HEK293 (cell line): ENCODE measurements around the gene LKAAEAR1.

Source experiments
- CTCF ChIA-PET: fragments of 350-600 bp; formaldehyde crosslinking; extraction: SDS; loops from one replicate; lab custom pipeline; 2021; ENCODE audit warnings: antibody characterized with exemption; lab: Yijun Ruan, JAX
- POLR2A ChIA-PET: fragments of 300-600 bp; formaldehyde crosslinking; extraction: SDS; loops from one replicate; lab custom pipeline; 2020; ENCODE audit warnings: antibody characterized with exemption, inconsistent platforms; lab: Yijun Ruan, JAX
- H3K27ac ChIP-seq: fragments of 200-500 bp; sonication (Bioruptor generic); 2 replicates; pipeline ENCODE4 v1.5.1; 2014; ENCODE audit warnings: low read depth, low read length, control low read depth, inconsistent platforms; ENCODE audit errors: extremely low read depth
- H3K36me3 ChIP-seq, 2 experiments: fragments of 200-500 bp in 1 of 2; sonication (Bioruptor generic) in 1 of 2; 1 replicate in 1 of 2; 2 replicates in 1 of 2; pipeline ENCODE4 v1.5.1; 2014 to 2017; ENCODE audit warnings: inconsistent platforms in 2 of 2, low read length in 2 of 2; ENCODE audit not compliant: control insufficient read depth in 2 of 2, insufficient read depth in 1 of 2
- H3K4me1 ChIP-seq: fragments of 200-500 bp; sonication (Bioruptor generic); 2 replicates; pipeline ENCODE4 v1.5.1; 2014; ENCODE audit warnings: mild to moderate bottlenecking, low read length, inconsistent platforms; ENCODE audit not compliant: control insufficient read depth, insufficient read depth
- H3K4me3 ChIP-seq: 2 replicates; pipeline ENCODE4 v1.5.1; 2011; ENCODE audit warnings: low read depth, mild to moderate bottlenecking, control low read depth, low read length, moderate library complexity
- H3K9me3 ChIP-seq: fragments of 200-500 bp; sonication (Bioruptor generic); 2 replicates; pipeline ENCODE4 v1.5.1; 2014; ENCODE audit warnings: low read depth, low read length, inconsistent platforms; ENCODE audit not compliant: control insufficient read depth, insufficient read depth
- EGR2 ChIP-seq: fragments of 450-650 bp; formaldehyde crosslinking; IDR thresholded peaks from 2 replicates; pipeline ENCODE4 v1.5.1; 2016; ENCODE audit warnings: low read depth, missing biosample characterization, missing genetic modification characterization
- GLIS1 ChIP-seq: fragments of 450-650 bp; formaldehyde crosslinking; IDR thresholded peaks from 2 replicates; pipeline ENCODE4 v1.5.1; 2016; ENCODE audit warnings: missing biosample characterization, missing genetic modification characterization
- KLF16 ChIP-seq: fragments of 450-650 bp; formaldehyde crosslinking; IDR thresholded peaks from 2 replicates; pipeline ENCODE4 v1.5.1; 2017; ENCODE audit warnings: missing biosample characterization, missing genetic modification characterization
- KLF9 ChIP-seq: fragments of 450-650 bp; formaldehyde crosslinking; IDR thresholded peaks from 2 replicates; pipeline ENCODE4 v1.5.1; 2016; ENCODE audit warnings: missing biosample characterization, missing genetic modification characterization, low read depth
- REPIN1 ChIP-seq: fragments of 450-650 bp; formaldehyde crosslinking; IDR thresholded peaks from 2 replicates; pipeline ENCODE4 v1.5.1; 2017; ENCODE audit warnings: missing biosample characterization, missing genetic modification characterization, low read depth
- SP3 ChIP-seq: fragments of 450-650 bp; formaldehyde crosslinking; IDR thresholded peaks from 2 replicates; pipeline ENCODE4 v1.5.1; 2016; ENCODE audit warnings: missing biosample characterization, missing genetic modification characterization
- ZEB2 ChIP-seq: fragments of 450-650 bp; formaldehyde crosslinking; IDR thresholded peaks from 2 replicates; pipeline ENCODE4 v1.5.1; 2016; ENCODE audit warnings: missing biosample characterization, missing genetic modification characterization
- ZIC2 ChIP-seq: fragments of 450-650 bp; formaldehyde crosslinking; IDR thresholded peaks from 2 replicates; pipeline ENCODE4 v1.5.1; 2016; ENCODE audit warnings: missing biosample characterization, missing genetic modification characterization
- ZNF10 ChIP-seq: fragments of 450-650 bp; formaldehyde crosslinking; IDR thresholded peaks from 2 replicates; pipeline ENCODE4 v1.5.1; 2017; ENCODE audit warnings: missing biosample characterization, missing genetic modification characterization
- ZNF132 ChIP-seq: fragments of 450-650 bp; formaldehyde crosslinking; IDR thresholded peaks from 2 replicates; pipeline ENCODE4 v1.5.1; 2017; ENCODE audit warnings: missing biosample characterization, missing genetic modification characterization, borderline replicate concordance
- ZNF174 ChIP-seq: fragments of 450-650 bp; formaldehyde crosslinking; IDR thresholded peaks from 2 replicates; pipeline ENCODE4 v1.5.0; 2017; ENCODE audit warnings: missing biosample characterization, mild to moderate bottlenecking, missing genetic modification characterization
- ZNF19 ChIP-seq: fragments of 450-650 bp; formaldehyde crosslinking; IDR thresholded peaks from 2 replicates; pipeline ENCODE4; 2016; ENCODE audit warnings: missing biosample characterization, missing genetic modification characterization, low read depth
- ZNF341 ChIP-seq: fragments of 450-650 bp; formaldehyde crosslinking; IDR thresholded peaks from 2 replicates; pipeline ENCODE4; 2016; ENCODE audit warnings: low read depth, missing biosample characterization, missing genetic modification characterization
- ZNF394 ChIP-seq: fragments of 450-650 bp; formaldehyde crosslinking; IDR thresholded peaks from 2 replicates; pipeline ENCODE4 v1.5.1; 2016; ENCODE audit warnings: missing biosample characterization, missing genetic modification characterization, mild to moderate bottlenecking, moderate library complexity, borderline replicate concordance
- TF ChIP-seq, protein P1 (sequence below): fragments of 450-650 bp; formaldehyde crosslinking; IDR thresholded peaks from 2 replicates; pipeline ENCODE4 v1.5.1; 2016; ENCODE audit warnings: missing biosample characterization, missing genetic modification characterization
- TF ChIP-seq, protein P2 (sequence below): fragments of 450-650 bp; formaldehyde crosslinking; IDR thresholded peaks from 2 replicates; pipeline ENCODE4 v1.5.1; 2016; ENCODE audit warnings: missing biosample characterization, missing genetic modification characterization
- TF ChIP-seq, protein P3 (sequence below): fragments of 450-650 bp; IDR thresholded peaks from 2 replicates; pipeline ENCODE4 v1.5.1; 2018; ENCODE audit warnings: missing biosample characterization, missing genetic modification characterization
- TF ChIP-seq, protein P4 (sequence below): fragments of 450-650 bp; formaldehyde crosslinking; optimal IDR thresholded peaks from 2 replicates; pipeline ENCODE3; 2016; ENCODE audit warnings: missing biosample characterization, mild to moderate bottlenecking, missing genetic modification characterization
- TF ChIP-seq, protein P5 (sequence below): fragments of 450-650 bp; formaldehyde crosslinking; IDR thresholded peaks from 2 replicates; pipeline ENCODE4 v1.5.1; 2016; ENCODE audit warnings: missing biosample characterization, missing genetic modification characterization
- TF ChIP-seq, protein P6 (sequence below): fragments of 450-650 bp; formaldehyde crosslinking; IDR thresholded peaks from 2 replicates; pipeline ENCODE4 v1.5.1; 2017; ENCODE audit warnings: missing biosample characterization, missing genetic modification characterization
- TF ChIP-seq, protein P7 (sequence below): fragments of 450-650 bp; formaldehyde crosslinking; IDR thresholded peaks from 2 replicates; pipeline ENCODE4 v1.5.1; 2016; ENCODE audit warnings: missing biosample characterization, missing genetic modification characterization

The LKAAEAR1 gene

DNA sequence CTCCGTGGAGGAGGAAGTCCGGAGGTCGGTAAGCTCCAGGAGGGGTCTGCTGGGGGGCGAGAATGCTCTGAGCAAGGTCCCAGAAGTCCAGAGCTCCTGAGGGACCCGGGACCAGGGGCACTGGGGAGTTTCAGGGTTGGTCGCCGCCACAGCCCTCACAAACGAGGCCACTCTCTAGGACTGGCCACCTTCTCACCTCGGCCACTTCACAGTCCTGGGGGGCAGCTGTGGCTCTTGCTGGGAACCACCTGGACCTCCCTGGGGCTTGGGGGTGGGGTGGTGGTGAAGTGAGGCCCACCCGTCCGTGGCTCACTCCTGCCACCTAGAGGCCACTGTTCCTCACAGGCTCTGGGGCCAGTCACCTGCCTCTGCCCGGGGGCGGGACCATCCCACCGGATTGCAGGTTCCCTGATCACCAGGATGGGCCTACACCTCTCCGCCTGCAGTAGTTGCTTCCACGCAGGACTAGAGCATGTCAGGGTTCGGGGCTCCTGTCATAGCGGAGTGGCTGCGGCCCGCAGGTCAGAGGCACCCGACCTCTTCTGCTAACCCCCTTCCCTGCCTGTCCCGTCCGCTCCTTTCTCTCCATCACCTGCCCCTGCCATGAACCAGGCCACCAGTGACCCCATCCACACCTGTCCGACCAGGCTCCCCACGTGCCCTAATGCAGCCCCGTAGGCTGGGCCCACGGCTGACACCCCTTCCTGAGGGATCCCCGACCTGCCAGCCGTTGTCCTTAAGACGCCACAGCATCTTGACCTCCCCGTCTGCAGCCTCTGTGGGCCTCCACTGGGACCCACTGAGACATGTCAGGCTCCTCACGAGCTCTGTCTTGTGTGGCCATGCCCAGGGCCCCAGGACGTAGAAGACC is 26.3 kb downstream of the LKAAEAR1 start:
- H3K9me3 ChIP-seq: no peaks in the 10 kb centered on the region
- no peak overlapping the region for H3K4me3 ChIP-seq
- CTCF ChIA-PET: interaction anchor here (0.5 to 2.8 kb wide), 10 partner anchors 14 to 171 kb away, joined by 3 to 39 read pairs (median 4); partner anchors contain the start of gene PRPF6
- no peaks in the 10 kb centered on the region for H3K4me1 ChIP-seq
- POLR2A ChIA-PET: no interaction called here
- H3K27ac ChIP-seq: no peak overlapping the region
- H3K36me3 ChIP-seq: no peaks in the 10 kb centered on the region
- TF ChIP-seq KLF16 (tag by site-specific recombination): peak; percentile 64
- TF ChIP-seq REPIN1 (tag by site-specific recombination): no peak
- no peak for TF ChIP-seq ZNF174 (tag by site-specific recombination)
- peak; percentile 45; the same call in 1 of the 2 replicates for TF ChIP-seq SP3 (tag by site-specific recombination)
- TF ChIP-seq, protein P1, sequence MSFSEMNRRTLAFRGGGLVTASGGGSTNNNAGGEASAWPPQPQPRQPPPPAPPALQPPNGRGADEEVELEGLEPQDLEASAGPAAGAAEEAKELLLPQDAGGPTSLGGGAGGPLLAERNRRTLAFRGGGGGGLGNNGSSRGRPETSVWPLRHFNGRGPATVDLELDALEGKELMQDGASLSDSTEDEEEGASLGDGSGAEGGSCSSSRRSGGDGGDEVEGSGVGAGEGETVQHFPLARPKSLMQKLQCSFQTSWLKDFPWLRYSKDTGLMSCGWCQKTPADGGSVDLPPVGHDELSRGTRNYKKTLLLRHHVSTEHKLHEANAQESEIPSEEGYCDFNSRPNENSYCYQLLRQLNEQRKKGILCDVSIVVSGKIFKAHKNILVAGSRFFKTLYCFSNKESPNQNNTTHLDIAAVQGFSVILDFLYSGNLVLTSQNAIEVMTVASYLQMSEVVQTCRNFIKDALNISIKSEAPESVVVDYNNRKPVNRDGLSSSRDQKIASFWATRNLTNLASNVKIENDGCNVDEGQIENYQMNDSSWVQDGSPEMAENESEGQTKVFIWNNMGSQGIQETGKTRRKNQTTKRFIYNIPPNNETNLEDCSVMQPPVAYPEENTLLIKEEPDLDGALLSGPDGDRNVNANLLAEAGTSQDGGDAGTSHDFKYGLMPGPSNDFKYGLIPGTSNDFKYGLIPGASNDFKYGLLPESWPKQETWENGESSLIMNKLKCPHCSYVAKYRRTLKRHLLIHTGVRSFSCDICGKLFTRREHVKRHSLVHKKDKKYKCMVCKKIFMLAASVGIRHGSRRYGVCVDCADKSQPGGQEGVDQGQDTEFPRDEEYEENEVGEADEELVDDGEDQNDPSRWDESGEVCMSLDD (tag by site-specific recombination): peak; percentile 71
- TF ChIP-seq ZNF341 (tag by site-specific recombination): 0 out of 2 replicates have a peak, but pooled peaks have one; percentile 18
- peak; percentile 92 for TF ChIP-seq ZNF10 (tag by site-specific recombination)
- TF ChIP-seq, protein P2, sequence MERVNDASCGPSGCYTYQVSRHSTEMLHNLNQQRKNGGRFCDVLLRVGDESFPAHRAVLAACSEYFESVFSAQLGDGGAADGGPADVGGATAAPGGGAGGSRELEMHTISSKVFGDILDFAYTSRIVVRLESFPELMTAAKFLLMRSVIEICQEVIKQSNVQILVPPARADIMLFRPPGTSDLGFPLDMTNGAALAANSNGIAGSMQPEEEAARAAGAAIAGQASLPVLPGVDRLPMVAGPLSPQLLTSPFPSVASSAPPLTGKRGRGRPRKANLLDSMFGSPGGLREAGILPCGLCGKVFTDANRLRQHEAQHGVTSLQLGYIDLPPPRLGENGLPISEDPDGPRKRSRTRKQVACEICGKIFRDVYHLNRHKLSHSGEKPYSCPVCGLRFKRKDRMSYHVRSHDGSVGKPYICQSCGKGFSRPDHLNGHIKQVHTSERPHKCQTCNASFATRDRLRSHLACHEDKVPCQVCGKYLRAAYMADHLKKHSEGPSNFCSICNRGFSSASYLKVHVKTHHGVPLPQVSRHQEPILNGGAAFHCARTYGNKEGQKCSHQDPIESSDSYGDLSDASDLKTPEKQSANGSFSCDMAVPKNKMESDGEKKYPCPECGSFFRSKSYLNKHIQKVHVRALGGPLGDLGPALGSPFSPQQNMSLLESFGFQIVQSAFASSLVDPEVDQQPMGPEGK: peak; percentile 86
- TF ChIP-seq KLF9 (tag by site-specific recombination): peak; percentile 71
- TF ChIP-seq, protein P3, sequence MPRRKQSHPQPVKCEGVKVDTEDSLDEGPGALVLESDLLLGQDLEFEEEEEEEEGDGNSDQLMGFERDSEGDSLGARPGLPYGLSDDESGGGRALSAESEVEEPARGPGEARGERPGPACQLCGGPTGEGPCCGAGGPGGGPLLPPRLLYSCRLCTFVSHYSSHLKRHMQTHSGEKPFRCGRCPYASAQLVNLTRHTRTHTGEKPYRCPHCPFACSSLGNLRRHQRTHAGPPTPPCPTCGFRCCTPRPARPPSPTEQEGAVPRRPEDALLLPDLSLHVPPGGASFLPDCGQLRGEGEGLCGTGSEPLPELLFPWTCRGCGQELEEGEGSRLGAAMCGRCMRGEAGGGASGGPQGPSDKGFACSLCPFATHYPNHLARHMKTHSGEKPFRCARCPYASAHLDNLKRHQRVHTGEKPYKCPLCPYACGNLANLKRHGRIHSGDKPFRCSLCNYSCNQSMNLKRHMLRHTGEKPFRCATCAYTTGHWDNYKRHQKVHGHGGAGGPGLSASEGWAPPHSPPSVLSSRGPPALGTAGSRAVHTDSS (tag by site-specific recombination): no peak
- TF ChIP-seq, protein P4, sequence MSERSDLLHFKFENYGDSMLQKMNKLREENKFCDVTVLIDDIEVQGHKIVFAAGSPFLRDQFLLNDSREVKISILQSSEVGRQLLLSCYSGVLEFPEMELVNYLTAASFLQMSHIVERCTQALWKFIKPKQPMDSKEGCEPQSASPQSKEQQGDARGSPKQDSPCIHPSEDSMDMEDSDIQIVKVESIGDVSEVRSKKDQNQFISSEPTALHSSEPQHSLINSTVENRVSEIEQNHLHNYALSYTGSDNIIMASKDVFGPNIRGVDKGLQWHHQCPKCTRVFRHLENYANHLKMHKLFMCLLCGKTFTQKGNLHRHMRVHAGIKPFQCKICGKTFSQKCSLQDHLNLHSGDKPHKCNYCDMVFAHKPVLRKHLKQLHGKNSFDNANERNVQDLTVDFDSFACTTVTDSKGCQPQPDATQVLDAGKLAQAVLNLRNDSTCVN (tag by site-specific recombination): peak; percentile 16
- TF ChIP-seq, protein P5, sequence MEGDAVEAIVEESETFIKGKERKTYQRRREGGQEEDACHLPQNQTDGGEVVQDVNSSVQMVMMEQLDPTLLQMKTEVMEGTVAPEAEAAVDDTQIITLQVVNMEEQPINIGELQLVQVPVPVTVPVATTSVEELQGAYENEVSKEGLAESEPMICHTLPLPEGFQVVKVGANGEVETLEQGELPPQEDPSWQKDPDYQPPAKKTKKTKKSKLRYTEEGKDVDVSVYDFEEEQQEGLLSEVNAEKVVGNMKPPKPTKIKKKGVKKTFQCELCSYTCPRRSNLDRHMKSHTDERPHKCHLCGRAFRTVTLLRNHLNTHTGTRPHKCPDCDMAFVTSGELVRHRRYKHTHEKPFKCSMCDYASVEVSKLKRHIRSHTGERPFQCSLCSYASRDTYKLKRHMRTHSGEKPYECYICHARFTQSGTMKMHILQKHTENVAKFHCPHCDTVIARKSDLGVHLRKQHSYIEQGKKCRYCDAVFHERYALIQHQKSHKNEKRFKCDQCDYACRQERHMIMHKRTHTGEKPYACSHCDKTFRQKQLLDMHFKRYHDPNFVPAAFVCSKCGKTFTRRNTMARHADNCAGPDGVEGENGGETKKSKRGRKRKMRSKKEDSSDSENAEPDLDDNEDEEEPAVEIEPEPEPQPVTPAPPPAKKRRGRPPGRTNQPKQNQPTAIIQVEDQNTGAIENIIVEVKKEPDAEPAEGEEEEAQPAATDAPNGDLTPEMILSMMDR (tag by site-specific recombination): peak; percentile 93
- 0 out of 2 replicates have a peak, but pooled peaks have one; percentile 24 for TF ChIP-seq ZNF394 (tag by site-specific recombination)
- peak; percentile 36; the same call in 1 of the 2 replicates for TF ChIP-seq ZEB2 (tag by site-specific recombination)
- TF ChIP-seq ZIC2 (tag by site-specific recombination): peak; percentile 65
- no peak for TF ChIP-seq ZNF132
- TF ChIP-seq, protein P6, sequence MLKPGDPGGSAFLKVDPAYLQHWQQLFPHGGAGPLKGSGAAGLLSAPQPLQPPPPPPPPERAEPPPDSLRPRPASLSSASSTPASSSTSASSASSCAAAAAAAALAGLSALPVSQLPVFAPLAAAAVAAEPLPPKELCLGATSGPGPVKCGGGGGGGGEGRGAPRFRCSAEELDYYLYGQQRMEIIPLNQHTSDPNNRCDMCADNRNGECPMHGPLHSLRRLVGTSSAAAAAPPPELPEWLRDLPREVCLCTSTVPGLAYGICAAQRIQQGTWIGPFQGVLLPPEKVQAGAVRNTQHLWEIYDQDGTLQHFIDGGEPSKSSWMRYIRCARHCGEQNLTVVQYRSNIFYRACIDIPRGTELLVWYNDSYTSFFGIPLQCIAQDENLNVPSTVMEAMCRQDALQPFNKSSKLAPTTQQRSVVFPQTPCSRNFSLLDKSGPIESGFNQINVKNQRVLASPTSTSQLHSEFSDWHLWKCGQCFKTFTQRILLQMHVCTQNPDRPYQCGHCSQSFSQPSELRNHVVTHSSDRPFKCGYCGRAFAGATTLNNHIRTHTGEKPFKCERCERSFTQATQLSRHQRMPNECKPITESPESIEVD (tag by site-specific recombination): no peak
- peak; percentile 75 for TF ChIP-seq EGR2 (tag by site-specific recombination)
- peak; percentile 99 for TF ChIP-seq GLIS1 (tag by site-specific recombination)
- no peak for TF ChIP-seq ZNF19 (tag by site-specific recombination)
- TF ChIP-seq, protein P7, sequence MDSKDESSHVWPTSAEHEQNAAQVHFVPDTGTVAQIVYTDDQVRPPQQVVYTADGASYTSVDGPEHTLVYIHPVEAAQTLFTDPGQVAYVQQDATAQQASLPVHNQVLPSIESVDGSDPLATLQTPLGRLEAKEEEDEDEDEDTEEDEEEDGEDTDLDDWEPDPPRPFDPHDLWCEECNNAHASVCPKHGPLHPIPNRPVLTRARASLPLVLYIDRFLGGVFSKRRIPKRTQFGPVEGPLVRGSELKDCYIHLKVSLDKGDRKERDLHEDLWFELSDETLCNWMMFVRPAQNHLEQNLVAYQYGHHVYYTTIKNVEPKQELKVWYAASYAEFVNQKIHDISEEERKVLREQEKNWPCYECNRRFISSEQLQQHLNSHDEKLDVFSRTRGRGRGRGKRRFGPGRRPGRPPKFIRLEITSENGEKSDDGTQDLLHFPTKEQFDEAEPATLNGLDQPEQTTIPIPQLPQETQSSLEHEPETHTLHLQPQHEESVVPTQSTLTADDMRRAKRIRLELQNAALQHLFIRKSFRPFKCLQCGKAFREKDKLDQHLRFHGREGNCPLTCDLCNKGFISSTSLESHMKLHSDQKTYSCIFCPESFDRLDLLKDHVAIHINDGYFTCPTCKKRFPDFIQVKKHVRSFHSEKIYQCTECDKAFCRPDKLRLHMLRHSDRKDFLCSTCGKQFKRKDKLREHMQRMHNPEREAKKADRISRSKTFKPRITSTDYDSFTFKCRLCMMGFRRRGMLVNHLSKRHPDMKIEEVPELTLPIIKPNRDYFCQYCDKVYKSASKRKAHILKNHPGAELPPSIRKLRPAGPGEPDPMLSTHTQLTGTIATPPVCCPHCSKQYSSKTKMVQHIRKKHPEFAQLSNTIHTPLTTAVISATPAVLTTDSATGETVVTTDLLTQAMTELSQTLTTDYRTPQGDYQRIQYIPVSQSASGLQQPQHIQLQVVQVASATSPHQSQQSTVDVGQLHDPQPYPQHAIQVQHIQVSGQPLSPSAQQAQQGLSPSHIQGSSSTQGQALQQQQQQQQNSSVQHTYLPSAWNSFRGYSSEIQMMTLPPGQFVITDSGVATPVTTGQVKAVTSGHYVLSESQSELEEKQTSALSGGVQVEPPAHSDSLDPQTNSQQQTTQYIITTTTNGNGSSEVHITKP (tag by site-specific recombination): peak; percentile 70
